Activated CD4-positive, alpha-beta T cell treated with anti-CD3 and anti-CD28 coated beads, Interleukin-2, amount 10 ng/mL, durations not matched to agents 7 days and 5 days (primary cell): Measurements from ENCODE around the gene ZFHX3. TPM values are rescaled to one million over a fixed set of nuclear protein-coding genes. Genes with fewer than 3 reads are reported as not detected.

Experiments used
- CTCF ChIA-PET: fragments of 350-600 bp; sonication (Branson Sonifier 250); formaldehyde crosslinking; loops from one replicate; lab custom pipeline; 2021; ENCODE audit warnings: antibody characterized with exemption; lab: Charles Lee
- POLR2A ChIA-PET: fragments of 350-600 bp; sonication (Branson Sonifier 250); formaldehyde crosslinking; loops from one replicate; lab custom pipeline; 2021; ENCODE audit warnings: antibody characterized with exemption; lab: Charles Lee
- DNase-seq: peaks from one replicate; pipeline ENCODE4 v3.0.0-alpha.2; 2020
- H3K27ac Mint-ChIP-seq: one replicate; pipeline ENCODE4 v1.8.0; 2021; ENCODE audit warnings: mild to moderate bottlenecking, moderate library complexity, mixed read lengths
- H3K27me3 Mint-ChIP-seq: one replicate; pipeline ENCODE4 v1.8.0; 2021; ENCODE audit warnings: mixed read lengths
- H3K36me3 Mint-ChIP-seq: one replicate; pipeline ENCODE4 v1.8.0; 2021; ENCODE audit warnings: low read depth, mixed read lengths
- H3K4me1 Mint-ChIP-seq: one replicate; pipeline ENCODE4 v1.8.0; 2021; ENCODE audit warnings: mixed read lengths
- H3K4me3 Mint-ChIP-seq: one replicate; pipeline ENCODE4 v1.8.0; 2021; ENCODE audit warnings: mild to moderate bottlenecking, moderate library complexity, mixed read lengths
- H3K9me3 Mint-ChIP-seq: one replicate; pipeline ENCODE4 v1.8.0; 2021; ENCODE audit warnings: mixed read lengths
- total RNA-seq, 2 experiments: library from RNA; stranded (reverse); gene quantifications; one replicate each; pipeline ENCODE4 v1.2.3, GENCODE V29; 2021

ZFHX3 gene
- total RNA-seq, 2 experiments from 2014 or later, result 1.5 to 1.6 TPM

DNA sequence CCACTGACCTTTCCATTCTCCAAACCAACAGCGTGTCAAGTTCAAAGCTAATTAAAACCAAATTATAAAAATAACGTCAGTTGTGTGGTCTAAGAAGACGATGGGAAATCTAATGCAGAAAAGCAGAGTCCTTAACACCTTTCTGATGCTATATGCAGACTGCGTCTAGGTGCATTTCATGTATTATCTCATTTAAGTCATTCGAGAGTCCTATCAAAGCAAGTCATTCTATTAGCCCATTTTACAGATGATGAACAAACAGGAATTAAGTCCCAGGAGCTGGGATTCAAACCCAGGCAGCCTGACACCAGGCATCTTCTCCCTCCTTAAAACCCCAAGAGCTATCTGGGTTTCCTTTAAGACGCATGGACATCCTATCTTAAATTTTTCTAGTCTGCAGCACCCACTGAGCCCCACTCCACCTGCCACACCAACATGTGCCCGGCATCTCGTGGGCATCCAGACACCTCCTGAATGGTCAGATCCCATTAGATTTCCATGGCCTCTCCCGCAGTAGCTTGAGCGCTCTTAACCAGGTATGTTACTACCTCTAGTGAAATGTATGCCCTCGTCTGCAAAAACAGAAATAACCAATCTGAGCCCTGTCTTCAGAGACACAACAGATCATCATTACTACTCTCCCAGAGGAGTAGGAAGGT is 115.1 kb downstream of the ZFHX3 start:
- Mint-ChIP-seq H3K9me3 (no peaks in the 10 kb centered on the region), H3K4me1 (peaks cover 12% of the 10 kb centered on the region), H3K27me3 (peaks cover 17% of the 10 kb centered on the region), H3K36me3 (no peaks in the 10 kb centered on the region), H3K27ac (peak overlapping the region; percentile 42), H3K4me3 (no peak overlapping the region)
- DNase-seq, result no peak
- POLR2A ChIA-PET, result interaction anchor here (0.6 to 0.7 kb wide), 2 partner anchors 41 to 58 kb away, joined by 3 to 6 read pairs; no protein-coding TSS in a partner anchor
- CTCF ChIA-PET, result interaction anchor here (0.9 kb wide), 1 partner anchor 150 kb away, joined by 3 read pairs; no protein-coding TSS in a partner anchor

DNA sequence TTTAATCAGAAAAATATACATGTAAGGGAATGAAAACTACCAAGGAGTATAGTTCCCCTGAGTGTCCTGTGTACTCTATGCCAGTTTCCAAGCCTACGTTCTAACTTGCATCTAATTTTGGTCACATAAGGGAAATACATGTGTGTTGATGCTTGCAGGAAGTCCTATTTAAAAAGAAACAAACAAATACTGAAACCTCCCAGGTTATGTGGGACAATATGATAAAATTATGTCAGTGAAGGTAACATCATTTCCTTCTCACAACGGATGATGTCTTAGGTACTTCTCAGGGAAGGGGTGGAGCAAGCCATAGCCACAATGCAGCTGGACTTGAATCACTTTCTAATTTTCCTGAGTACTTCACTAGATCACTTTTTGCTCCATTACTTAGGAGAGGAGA is 115.9 kb downstream of the ZFHX3 start:
- peak; percentile 9 for DNase-seq
- ChIA-PET CTCF (interaction anchor here (0.9 kb wide), 1 partner anchor 149 kb away, joined by 3 read pairs; no protein-coding TSS in a partner anchor), POLR2A (interaction anchor here (0.6 to 0.7 kb wide), 2 partner anchors 42 to 57 kb away, joined by 3 to 6 read pairs; no protein-coding TSS in a partner anchor)
- H3K36me3 Mint-ChIP-seq, result no peaks in the 10 kb centered on the region
- H3K27me3 Mint-ChIP-seq, result peaks cover 17% of the 10 kb centered on the region
- H3K27ac Mint-ChIP-seq, result peak overlapping the region; percentile 55
- peaks cover 12% of the 10 kb centered on the region for H3K4me1 Mint-ChIP-seq
- no peaks in the 10 kb centered on the region for H3K9me3 Mint-ChIP-seq
- H3K4me3 Mint-ChIP-seq, result no peak overlapping the region

DNA sequence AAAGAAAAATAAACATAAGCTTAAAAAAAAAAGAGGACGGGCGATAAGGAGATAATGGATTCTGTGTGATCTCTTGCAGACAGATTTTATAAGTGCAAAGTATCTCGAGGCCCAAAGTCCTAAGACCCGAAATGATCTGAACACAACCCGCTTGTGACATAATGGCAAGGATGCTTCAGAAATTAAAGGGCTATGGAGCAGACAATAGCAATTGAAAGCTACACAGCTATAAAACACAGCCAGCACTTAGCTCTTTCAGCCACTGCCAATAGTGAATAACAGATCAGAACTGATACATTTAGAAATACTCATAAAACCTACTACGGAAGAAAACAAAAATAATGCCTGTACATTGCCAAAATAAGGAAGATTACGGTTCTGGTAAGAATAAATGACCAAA is 117.5 kb downstream of the ZFHX3 start:
- Mint-ChIP-seq H3K27me3 (peaks cover 12% of the 10 kb centered on the region), H3K27ac (no peak overlapping the region), H3K36me3 (no peaks in the 10 kb centered on the region), H3K4me3 (no peak overlapping the region), H3K9me3 (no peaks in the 10 kb centered on the region), H3K4me1 (peaks cover 12% of the 10 kb centered on the region)
- POLR2A ChIA-PET, result no interaction called here
- DNase-seq, result no peak
- CTCF ChIA-PET, result interaction anchor here (0.8 kb wide), 1 partner anchor 9 kb away, joined by 3 read pairs; no protein-coding TSS in a partner anchor

DNA sequence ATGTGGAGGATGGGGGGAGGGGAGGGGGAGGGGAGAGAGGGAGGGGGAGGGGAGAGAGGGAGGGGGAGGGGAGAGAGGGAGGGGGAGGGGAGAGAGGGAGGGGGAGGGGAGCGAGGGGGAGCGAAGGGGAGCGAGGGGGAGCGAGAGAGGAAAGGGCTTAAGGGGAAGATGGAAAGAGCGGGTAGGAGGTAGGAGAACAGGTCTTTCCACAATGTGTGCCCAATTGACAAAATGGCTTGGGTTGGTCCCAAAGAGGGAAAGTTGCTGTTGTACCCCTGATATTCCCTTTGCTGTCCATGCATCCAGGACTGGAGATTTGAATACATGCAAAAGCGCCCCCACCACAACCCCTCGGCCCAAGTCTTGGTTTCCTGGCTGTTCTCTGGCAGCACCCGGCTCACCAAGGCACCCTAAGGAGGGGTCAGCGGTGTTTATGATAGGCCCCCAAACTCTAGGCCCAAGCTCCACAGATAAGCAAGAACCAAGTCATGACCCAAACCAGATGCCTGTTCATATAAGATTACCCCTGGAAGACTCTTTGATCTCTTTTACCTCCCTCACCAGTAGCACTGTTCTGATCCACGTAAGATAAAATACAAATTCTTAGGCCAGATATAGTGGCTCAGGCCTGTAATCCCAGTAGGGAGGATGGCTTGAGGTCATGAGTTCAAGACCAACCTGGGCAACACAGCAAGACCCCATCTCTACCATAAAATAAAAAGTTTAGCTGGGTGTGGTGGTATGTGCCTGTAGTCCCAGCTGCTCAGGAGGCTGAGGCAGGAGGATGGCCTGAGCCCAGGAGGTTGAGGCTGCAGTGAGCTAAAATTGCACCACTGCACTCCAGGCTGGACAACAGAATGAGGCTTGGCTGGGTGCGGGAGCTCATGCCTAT is 119.6 kb downstream of the ZFHX3 start:
- DNase-seq, result no peak
- peaks cover 12% of the 10 kb centered on the region for H3K4me1 Mint-ChIP-seq
- no peaks in the 10 kb centered on the region for H3K9me3 Mint-ChIP-seq
- POLR2A ChIA-PET, result no interaction called here
- H3K27me3 Mint-ChIP-seq, result peaks cover 11% of the 10 kb centered on the region
- H3K4me3 Mint-ChIP-seq, result no peak overlapping the region
- CTCF ChIA-PET, result no interaction called here
- H3K36me3 Mint-ChIP-seq, result no peaks in the 10 kb centered on the region
- H3K27ac Mint-ChIP-seq, result no peak overlapping the region

DNA sequence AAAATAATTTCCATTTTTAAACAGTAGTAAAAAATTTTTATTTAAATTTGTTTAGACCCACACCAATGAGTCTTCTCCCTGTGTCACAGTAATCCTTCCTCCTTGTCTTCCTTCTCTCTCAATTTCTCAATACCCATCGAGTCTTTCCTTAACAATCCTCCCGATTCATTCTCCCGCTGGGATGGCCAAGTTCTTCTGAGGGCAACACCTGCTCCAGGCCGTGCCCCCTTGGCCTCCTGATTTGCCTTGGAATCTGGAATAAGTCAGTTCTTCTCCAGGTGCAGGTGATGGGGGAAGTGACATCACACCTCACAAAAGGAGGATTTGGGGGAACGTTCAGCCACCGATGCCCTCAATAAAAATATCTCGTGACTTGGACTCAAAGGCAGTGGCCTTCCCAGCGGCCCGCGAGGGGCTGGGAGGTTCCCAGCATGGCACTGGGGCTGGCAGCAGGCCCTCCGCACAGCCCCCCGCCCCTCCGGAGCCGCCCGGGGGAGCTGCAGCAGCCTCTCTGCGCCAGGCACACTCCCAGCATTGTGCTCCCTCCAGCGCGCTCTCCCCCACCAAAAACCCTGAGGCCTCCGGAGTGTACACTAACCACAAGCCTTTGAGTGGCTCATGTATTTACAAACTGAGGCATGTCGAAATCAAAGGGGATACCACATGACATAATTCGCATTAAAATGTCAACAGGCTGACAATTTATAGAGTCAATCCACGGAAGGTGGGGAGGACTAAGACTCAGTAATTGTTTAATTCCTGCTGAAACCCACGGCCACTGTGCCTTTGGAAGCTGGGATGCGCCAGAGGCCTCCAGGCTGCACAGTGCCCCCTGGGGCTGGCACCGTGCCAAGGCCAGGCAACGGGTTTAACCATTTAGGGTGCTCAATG is 120.5 kb downstream of the ZFHX3 start:
- CTCF ChIA-PET, result no interaction called here
- Mint-ChIP-seq H3K27me3 (peaks cover 6% of the 10 kb centered on the region), H3K27ac (no peak overlapping the region), H3K9me3 (peaks cover 1% of the 10 kb centered on the region), H3K36me3 (no peaks in the 10 kb centered on the region), H3K4me1 (peaks cover 14% of the 10 kb centered on the region), H3K4me3 (no peak overlapping the region)
- no peak for DNase-seq
- POLR2A ChIA-PET, result no interaction called here

DNA sequence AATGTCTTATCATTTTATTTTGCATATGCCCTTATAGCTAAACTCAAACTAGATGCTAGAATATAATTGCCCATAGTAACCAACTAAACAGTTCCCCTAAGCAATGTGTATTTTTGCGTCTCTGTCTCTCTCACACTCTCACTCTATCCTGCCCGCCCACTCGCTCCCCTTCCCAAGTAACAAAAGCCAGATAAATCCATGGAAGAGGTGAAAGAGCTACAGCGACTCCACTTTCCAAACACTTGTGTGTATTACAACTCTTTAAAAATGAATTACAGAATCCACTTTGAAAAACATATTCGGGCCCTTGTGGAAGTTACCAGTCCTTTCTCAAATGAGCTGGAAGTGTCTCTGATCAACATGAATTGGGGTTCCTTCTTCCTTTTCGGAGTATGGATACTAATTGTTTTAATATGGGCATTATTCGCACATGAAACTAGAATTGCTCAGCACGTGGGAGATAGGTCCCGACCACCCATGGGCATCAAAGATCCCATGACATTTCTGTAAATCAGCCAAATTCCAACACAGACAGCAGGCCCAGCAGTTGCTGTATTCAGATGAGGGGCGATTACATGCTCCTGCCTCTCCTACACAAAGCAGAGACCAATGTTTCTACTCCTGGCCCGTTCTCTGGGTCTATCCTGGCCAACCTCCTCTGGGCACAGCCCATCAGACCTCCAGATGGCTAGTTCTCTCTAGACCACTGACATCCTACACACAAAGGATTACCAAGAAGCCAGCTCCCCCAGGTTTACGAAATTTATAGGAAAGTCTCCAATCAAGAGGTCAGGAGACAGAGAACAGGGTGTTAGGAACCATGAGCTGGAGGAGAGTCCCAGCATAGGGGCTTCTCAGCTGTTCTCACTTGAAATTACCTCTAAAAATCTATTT is 121.5 kb downstream of the ZFHX3 start:
- H3K9me3 Mint-ChIP-seq, result peaks cover 6% of the 10 kb centered on the region
- POLR2A ChIA-PET, result interaction anchor here (0.7 kb wide), 1 partner anchor 63 kb away, joined by 3 read pairs; no protein-coding TSS in a partner anchor
- peaks cover 15% of the 10 kb centered on the region for H3K4me1 Mint-ChIP-seq
- no peak overlapping the region for H3K4me3 Mint-ChIP-seq
- peaks cover 3% of the 10 kb centered on the region for H3K27me3 Mint-ChIP-seq
- H3K27ac Mint-ChIP-seq, result no peak overlapping the region
- CTCF ChIA-PET, result no interaction called here
- DNase-seq, result no peak
- H3K36me3 Mint-ChIP-seq, result peaks cover under 1% of the 10 kb centered on the region

DNA sequence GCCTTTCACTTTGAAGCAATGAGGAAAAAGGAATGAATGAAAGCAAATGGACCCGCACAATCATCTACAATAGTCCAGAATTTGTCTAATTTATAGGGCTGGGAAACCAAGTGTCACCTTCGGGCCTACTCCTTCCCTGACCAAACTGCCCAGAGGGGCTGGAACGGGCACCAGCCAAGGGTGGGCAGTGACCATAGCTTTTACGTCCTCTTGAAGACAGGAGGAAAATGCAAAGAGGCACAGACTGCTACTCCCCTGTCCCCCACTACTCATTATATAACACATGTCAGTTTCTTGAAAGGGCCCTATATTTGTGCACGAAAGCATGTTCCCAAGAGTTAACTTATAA is 122.3 kb downstream of the ZFHX3 start:
- Mint-ChIP-seq H3K4me1 (peaks cover 23% of the 10 kb centered on the region), H3K27ac (no peak overlapping the region), H3K9me3 (peaks cover 9% of the 10 kb centered on the region), H3K36me3 (peaks cover 6% of the 10 kb centered on the region), H3K4me3 (no peak overlapping the region), H3K27me3 (peaks cover 3% of the 10 kb centered on the region)
- DNase-seq, result no peak
- ChIA-PET CTCF (no interaction called here), POLR2A (interaction anchor here (0.7 kb wide), 1 partner anchor 64 kb away, joined by 3 read pairs; no protein-coding TSS in a partner anchor)

DNA sequence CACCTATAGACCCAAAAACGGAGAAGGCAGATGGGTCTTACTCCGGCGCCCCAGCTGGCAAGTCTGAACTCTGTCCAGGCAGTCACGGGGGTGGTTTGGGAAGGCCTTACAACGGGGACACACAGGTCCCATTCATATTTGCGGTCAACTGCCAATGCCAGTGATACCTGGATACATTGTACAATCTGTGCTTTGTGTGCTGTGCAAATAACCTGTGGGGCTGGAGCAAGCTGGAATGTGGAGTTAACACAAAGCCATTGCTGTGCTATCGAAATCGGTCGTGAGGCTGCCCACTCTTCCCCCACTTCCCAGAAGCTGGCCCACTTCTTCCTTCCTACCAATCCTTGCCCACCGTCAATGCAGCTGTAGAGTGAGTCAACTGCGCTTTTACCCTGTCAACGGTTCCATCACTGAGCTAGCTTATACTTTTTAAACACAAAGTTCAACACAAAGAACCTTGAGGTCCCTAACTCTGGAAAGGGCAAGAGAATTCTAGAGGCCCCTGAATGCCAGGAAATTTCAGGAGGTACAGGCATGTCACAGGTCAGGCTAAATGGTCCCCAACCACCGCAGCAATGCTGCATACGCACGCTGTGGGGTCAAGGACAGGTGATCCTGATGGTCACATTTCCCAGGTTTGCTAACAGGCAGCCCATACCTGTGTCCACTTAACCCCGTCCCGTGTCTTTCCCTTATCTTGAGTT is 122.8 kb downstream of the ZFHX3 start:
- ChIA-PET CTCF (no interaction called here), POLR2A (no interaction called here)
- peaks cover 6% of the 10 kb centered on the region for H3K36me3 Mint-ChIP-seq
- peaks cover 27% of the 10 kb centered on the region for H3K4me1 Mint-ChIP-seq
- DNase-seq, result no peak
- peaks cover 9% of the 10 kb centered on the region for H3K9me3 Mint-ChIP-seq
- no peak overlapping the region for H3K4me3 Mint-ChIP-seq
- no peaks in the 10 kb centered on the region for H3K27me3 Mint-ChIP-seq
- H3K27ac Mint-ChIP-seq, result no peak overlapping the region

DNA sequence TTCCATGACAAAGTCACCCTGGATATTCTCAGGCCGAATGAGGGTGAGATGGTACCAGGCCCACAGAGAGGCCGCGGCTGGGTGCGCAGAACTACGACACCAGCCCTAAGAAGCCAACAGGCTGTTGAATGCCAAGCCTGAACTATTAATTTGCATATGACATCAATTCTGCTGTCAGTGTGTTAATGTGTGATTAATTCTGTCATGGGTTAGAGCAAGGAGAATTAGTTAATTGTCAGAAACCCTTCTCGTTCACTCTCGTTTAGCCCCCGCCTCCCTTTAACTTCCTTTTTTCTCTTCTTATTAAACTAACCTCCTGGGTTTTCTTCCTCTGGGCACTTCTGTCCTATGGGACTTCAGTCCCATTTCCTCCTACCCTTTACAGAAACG is 123.4 kb downstream of the ZFHX3 start:
- Mint-ChIP-seq H3K36me3 (peaks cover 8% of the 10 kb centered on the region), H3K4me3 (no peak overlapping the region), H3K9me3 (peaks cover 12% of the 10 kb centered on the region), H3K27ac (no peak overlapping the region), H3K27me3 (no peaks in the 10 kb centered on the region), H3K4me1 (peaks cover 30% of the 10 kb centered on the region)
- DNase-seq, result no peak
- ChIA-PET POLR2A (no interaction called here), CTCF (no interaction called here)

DNA sequence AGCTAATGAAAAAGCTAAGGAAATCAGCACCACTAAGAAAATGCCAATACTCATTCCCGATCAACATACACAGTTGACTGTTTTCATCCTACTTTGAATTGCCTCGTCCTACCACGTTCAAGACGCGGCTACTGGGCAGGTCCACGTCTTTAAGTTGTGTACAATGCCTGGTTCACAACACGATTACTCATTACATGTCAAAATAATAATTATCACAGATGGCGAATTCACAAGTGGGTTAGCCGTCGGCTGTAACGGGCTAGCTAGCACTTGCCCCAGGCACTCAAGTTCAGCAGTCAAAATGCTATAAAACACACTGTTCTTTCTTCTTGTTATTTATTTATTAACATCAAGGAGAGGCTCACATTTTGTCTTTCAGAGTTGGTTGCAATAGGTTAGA is 124.2 kb downstream of the ZFHX3 start:
- Mint-ChIP-seq H3K4me1 (peaks cover 31% of the 10 kb centered on the region), H3K27me3 (no peaks in the 10 kb centered on the region), H3K27ac (no peak overlapping the region), H3K36me3 (peaks cover 9% of the 10 kb centered on the region), H3K9me3 (peaks cover 13% of the 10 kb centered on the region), H3K4me3 (no peak overlapping the region)
- POLR2A ChIA-PET, result no interaction called here
- CTCF ChIA-PET, result no interaction called here
- DNase-seq, result no peak

DNA sequence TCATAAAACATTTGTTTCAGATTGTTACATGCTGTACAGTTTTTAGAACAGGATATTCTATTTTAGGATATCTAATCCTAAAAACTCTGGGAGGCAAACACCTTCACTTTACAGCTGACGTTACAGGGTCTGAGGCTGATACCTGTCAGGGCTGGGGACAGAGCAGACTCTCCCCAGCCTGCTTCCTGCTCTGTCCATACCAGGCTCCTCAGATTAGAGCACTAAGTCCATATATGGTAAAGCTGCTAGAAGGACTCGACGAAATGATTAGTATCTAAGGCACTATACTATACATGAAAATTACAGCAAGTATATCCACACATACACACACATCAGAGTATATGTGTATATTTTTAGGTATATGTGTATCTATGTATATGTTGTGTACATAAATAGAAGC is 125.2 kb downstream of the ZFHX3 start:
- Mint-ChIP-seq H3K4me3 (no peak overlapping the region), H3K27ac (peak overlapping the region; percentile 70), H3K36me3 (peaks cover 9% of the 10 kb centered on the region), H3K4me1 (peaks cover 31% of the 10 kb centered on the region), H3K9me3 (peaks cover 13% of the 10 kb centered on the region), H3K27me3 (no peaks in the 10 kb centered on the region)
- DNase-seq, result no peak
- ChIA-PET POLR2A (no interaction called here), CTCF (interaction anchor here (0.5 kb wide), 1 partner anchor 500 kb away, joined by 3 read pairs; no protein-coding TSS in a partner anchor)
